Progenitor cell of endocrine pancreas (in vitro differentiated cells): ENCODE data around the gene SWI5. TPM values are rescaled to one million over a fixed set of nuclear protein-coding genes. Genes with fewer than 3 reads are reported as not detected.
"Not testable (repeated sequence)": the region's sequence is repeated elsewhere in the genome, so short reads cannot be mapped to it uniquely, and the experiment has no call there.

ENCODE experiments used
- DNase-seq: peaks from one replicate; pipeline ENCODE4 v3.0.0; 2021; ENCODE audit warnings: low spot score; ENCODE audit not compliant: unreplicated experiment
- H3K27ac Mint-ChIP-seq: 2 replicates; pipeline ENCODE4 v1.8.0; 2021; ENCODE audit warnings: mild to moderate bottlenecking, moderate library complexity, mixed read lengths
- H3K27me3 Mint-ChIP-seq: 2 replicates; pipeline ENCODE4 v1.8.0; 2021; ENCODE audit warnings: mixed read lengths
- H3K36me3 Mint-ChIP-seq: 2 replicates; pipeline ENCODE4 v1.8.0; 2022; ENCODE audit warnings: mixed read lengths; ENCODE audit not compliant: insufficient read depth
- H3K4me1 Mint-ChIP-seq: 2 replicates; pipeline ENCODE4 v1.8.0; 2021; ENCODE audit warnings: low read depth, mixed read lengths
- H3K4me3 Mint-ChIP-seq: 2 replicates; pipeline ENCODE4 v1.8.0; 2021; ENCODE audit warnings: low read depth, mild to moderate bottlenecking, moderate library complexity, mixed read lengths
- H3K9me3 Mint-ChIP-seq: 2 replicates; pipeline ENCODE4 v1.8.0; 2021; ENCODE audit warnings: low read depth, mixed read lengths
- total RNA-seq: library from RNA; stranded (reverse); gene quantifications from 2 replicates; pipeline ENCODE4 v1.2.1, GENCODE V29; 2021
- TF ChIP-seq, protein P1 (sequence below): fragments of 200-600 bp; sonication (generic); IDR thresholded peaks from one replicate; pipeline ENCODE4 v1.5.0; 2021; ENCODE audit warnings: antibody characterized with exemption, mild to moderate bottlenecking; ENCODE audit not compliant: unreplicated experiment

SWI5 gene
- total RNA-seq, 1 donor from 2014 or later: 18.8 TPM

DNA sequence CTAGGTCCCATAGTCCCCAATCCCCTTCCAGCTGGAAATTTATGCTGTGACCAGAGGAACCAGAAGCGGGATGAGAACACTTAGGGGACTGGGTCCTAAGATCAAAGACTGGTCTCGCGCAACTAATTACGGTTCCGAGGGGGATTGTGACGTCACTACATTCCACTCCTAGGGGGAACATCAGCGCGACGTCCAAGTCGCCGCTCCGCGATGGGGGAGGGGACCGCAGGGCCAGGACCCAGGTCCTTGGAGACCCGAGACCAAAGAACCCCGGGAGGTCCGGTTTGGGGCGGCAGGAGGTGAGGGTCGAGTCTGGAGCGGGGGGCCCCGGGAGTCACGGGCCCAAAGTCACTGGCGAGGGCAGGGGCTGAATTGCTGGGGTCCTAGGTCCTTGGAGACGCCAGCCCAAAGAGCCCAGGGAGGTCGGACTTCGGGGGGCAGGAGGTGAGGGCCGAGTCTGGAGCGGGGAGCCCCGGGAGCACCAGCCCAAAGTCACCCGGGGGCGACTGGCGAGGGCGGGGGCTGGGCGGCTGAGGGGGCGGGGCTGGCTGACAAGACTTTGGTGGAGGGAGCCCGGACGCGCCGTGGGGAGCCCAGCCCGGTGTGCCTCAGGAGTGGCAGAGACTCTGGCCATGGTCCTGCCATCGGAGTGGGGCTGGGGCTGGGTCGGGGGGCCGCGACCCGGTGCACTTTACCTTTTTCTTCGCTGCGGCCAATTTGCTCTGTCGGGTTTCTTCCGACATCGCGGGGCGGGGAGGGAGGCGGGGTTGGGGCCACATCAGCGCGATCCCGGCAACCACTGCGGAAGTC lies 673 bp upstream of the SWI5 start, which contains the start of gene GOLGA2:
GOLGA2 (minus strand) TSS at position 810 of the 810 bp plus-strand sequence; CDS start at position 779, 31 bp downstream.
- Mint-ChIP-seq H3K36me3 (peaks cover 7% of the 10 kb centered on the region), H3K4me3 (peak within 1 kb of the TSS; percentile 94), H3K9me3 (no peaks in the 10 kb centered on the region), H3K27ac (peak within 1 kb of the TSS; percentile 96), H3K4me1 (peaks cover 15% of the 10 kb centered on the region), H3K27me3 (no peaks in the 10 kb centered on the region)
- peak; percentile 30 for DNase-seq
- TF ChIP-seq, protein P1, sequence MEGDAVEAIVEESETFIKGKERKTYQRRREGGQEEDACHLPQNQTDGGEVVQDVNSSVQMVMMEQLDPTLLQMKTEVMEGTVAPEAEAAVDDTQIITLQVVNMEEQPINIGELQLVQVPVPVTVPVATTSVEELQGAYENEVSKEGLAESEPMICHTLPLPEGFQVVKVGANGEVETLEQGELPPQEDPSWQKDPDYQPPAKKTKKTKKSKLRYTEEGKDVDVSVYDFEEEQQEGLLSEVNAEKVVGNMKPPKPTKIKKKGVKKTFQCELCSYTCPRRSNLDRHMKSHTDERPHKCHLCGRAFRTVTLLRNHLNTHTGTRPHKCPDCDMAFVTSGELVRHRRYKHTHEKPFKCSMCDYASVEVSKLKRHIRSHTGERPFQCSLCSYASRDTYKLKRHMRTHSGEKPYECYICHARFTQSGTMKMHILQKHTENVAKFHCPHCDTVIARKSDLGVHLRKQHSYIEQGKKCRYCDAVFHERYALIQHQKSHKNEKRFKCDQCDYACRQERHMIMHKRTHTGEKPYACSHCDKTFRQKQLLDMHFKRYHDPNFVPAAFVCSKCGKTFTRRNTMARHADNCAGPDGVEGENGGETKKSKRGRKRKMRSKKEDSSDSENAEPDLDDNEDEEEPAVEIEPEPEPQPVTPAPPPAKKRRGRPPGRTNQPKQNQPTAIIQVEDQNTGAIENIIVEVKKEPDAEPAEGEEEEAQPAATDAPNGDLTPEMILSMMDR: no peak

DNA sequence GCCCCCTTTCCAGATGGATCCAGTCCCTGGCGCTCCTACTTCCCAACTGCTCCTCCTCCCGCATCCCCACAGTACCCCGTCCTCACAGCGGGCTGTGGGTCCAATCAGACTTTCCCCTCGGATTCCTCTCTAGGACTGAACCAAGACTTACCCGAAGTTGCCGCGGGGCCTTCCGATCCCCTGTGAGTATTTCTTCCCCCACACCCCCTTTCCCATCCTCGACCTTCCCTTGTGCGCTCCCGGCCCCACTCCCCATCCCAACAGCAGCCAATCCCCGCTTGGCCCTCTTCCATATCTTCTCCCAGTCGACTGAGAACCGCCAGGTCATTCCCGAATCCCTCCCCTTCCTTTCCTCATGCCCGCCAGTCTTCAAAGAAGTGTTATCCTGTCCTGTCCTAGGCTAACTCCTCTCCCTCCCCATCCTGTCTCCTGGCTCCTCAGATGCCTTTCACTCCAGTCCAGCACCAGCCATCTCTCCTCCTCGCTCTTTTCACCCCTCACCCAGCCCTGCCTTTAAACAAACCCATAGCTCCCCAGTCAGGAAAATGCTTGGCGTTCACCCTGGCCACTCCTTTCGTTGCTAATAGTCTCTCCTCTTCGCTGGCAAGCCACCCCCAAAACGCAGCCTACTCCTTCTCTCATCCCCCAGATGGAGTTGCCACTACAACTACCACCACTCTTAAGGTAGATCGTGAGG lies 646 bp downstream of the SWI5 start:
- Mint-ChIP-seq H3K27me3 (no peaks in the 10 kb centered on the region), H3K4me1 (peaks cover 15% of the 10 kb centered on the region), H3K27ac (peak overlapping the region; percentile 96), H3K36me3 (peaks cover 5% of the 10 kb centered on the region), H3K4me3 (peak overlapping the region; percentile 94), H3K9me3 (no peaks in the 10 kb centered on the region)
- TF ChIP-seq, protein P1: no peak
- DNase-seq: no peak

DNA sequence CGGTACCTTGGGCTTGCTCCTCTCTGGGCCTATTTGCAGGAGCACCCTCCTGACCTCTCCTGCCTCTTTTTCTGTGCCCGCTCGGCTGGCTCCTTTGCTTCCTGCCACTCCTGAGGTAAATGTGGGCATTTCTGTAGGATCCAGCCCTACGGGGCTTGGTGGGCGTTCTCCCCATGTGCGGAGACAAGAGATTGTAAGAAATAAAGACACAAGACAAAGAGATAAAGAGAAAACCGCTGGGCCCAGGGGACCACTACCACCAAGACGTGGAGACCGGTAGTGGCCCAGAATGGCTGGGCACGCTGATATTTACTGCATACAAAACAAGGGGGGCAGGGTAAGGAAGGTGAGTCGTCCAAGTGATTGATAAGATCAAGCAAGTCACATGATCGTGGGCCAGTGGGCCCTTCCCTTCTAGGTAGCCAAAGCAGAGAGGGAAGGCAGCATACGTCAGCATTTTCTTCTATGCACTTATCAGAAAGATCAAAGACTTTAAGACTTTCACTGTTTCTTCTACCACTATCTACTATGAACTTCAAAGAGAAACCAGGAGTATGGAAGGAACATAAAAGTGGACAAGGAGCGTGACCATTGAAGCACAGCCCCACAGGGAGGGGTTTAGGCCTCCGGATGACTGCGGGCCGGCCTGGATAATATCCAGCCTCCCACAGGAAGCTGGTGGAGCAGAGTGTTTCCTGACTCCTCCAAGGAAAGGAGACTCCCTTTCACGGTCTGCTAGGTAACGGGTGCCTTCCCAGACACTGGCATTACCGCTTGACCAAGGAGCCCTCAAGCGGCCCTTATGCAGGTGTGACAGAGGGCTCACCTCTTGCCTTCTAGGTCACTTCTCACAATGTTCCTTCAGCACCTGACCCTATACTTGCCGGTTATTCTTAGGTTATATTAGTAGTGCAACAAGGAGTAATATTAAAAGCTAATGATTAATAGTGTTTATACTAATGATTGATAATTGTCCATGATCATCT lies 3.3 kb downstream of the SWI5 start:
- H3K4me1 Mint-ChIP-seq: peaks cover 15% of the 10 kb centered on the region
- peak overlapping the region; percentile 60 for H3K27ac Mint-ChIP-seq
- not testable (repeated sequence) for DNase-seq, H3K36me3 Mint-ChIP-seq, H3K9me3 Mint-ChIP-seq, H3K27me3 Mint-ChIP-seq, H3K4me3 Mint-ChIP-seq

DNA sequence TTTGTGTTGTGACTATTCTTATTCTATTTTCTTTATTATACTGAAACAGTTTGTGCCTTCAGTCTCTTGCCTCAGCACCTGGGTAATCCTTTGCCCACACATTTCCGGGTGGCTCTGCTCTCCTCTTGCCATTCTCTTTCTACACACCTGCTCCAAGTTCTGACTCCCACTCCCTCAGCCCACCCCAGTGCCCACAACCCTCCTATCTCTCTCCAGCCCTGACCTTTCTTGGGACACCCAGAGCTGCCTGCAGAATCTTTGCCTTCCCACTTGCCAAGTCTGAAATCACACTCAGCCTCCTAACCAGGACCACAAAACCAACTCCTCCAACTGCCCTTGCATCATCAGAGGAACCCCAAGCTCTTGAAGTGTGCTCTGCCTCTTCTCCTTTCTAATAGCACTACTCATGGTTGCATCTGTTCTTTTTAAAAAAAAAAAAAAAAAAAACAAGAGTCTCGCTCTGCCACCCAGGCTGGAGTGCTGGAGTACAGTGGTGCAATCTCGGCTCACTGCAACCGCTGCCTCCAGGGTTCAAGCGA lies 4.1 kb downstream of the SWI5 start:
- TF ChIP-seq, protein P1: no peak
- no peaks in the 10 kb centered on the region for H3K27me3 Mint-ChIP-seq
- H3K27ac Mint-ChIP-seq: peak overlapping the region; percentile 82
- DNase-seq: no peak
- H3K9me3 Mint-ChIP-seq: no peaks in the 10 kb centered on the region
- H3K4me1 Mint-ChIP-seq: peaks cover 11% of the 10 kb centered on the region
- H3K4me3 Mint-ChIP-seq: no peak overlapping the region
- H3K36me3 Mint-ChIP-seq: peaks cover 3% of the 10 kb centered on the region

DNA sequence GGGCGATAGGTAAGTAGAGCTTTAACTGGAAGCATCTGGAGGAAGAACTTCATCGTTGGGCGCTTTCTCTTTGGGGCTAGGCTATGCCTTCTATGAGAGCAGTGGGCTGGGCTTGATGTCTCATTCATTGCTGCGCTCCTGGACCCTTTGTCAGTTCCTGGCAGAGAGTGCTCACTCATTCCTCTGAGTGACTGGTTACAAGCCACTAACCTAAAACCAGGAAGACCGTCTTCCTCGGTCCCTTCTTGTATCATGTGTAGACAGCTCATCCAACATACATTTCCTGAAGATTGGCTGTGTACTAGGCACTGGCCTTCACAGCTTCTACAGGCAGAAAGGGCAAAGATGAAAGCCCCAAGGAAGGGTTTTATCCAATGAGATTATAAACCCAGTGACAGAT lies 6.4 kb downstream of the SWI5 start:
- Mint-ChIP-seq H3K27ac (no peak overlapping the region), H3K36me3 (peaks cover 3% of the 10 kb centered on the region), H3K9me3 (no peaks in the 10 kb centered on the region), H3K4me3 (no peak overlapping the region), H3K27me3 (no peaks in the 10 kb centered on the region), H3K4me1 (peaks cover 3% of the 10 kb centered on the region)
- TF ChIP-seq, protein P1: no peak
- no peak for DNase-seq
